PC-9 (cell line): ENCODE measurements around the gene SNX32. TPM values are rescaled to one million over a fixed set of nuclear protein-coding genes. Genes with fewer than 3 reads are reported as not detected.

ENCODE experiments used
- BruUV-seq: library from RNA; stranded (reverse); fragments of 400-500 nt; replicated peaks from 2 replicates; lab custom pipeline; 2021; lab: Mats Ljungman, UMichigan
- CTCF ChIA-PET: fragments of 300-600 bp; sonication (Branson Sonifier 250); formaldehyde crosslinking; loops from one replicate; lab custom pipeline; 2022; ENCODE audit warnings: antibody characterized with exemption; lab: Charles Lee
- POLR2A ChIA-PET: fragments of 300-600 bp; sonication (Branson Sonifier 250); formaldehyde crosslinking; loops from one replicate; lab custom pipeline; 2022; ENCODE audit warnings: antibody characterized with exemption; ENCODE audit not compliant: unreplicated experiment; lab: Charles Lee
- DNase-seq, 2 experiments: peaks; one replicate each; pipeline versions ENCODE4 v3.0.0 to v3.0.0-alpha.2; 2015 to 2022; ENCODE audit warnings: mixed read lengths in 1 of 2
- H2AFZ ChIP-seq: fragments of 200-600 bp; sonication (generic); 2 replicates; pipeline ENCODE4 v1.8.1; 2017; ENCODE audit warnings: antibody characterized with exemption
- H3F3A ChIP-seq: fragments of 200-600 bp; sonication (generic); 2 replicates; pipeline ENCODE4 v1.8.1; 2017; ENCODE audit warnings: antibody characterized with exemption, mild to moderate bottlenecking, low read depth; ENCODE audit not compliant: insufficient read depth
- H3K27ac ChIP-seq: fragments of 200-600 bp; sonication (generic); 2 replicates; pipeline ENCODE4 v1.6.1; 2016; ENCODE audit warnings: mixed run types
- H3K27me3 ChIP-seq: fragments of 200-600 bp; sonication (generic); 2 replicates; pipeline ENCODE4 v1.6.1; 2016; ENCODE audit warnings: low read depth, mixed run types; ENCODE audit not compliant: insufficient read depth
- H3K36me3 ChIP-seq: fragments of 200-600 bp; sonication (generic); 2 replicates; pipeline ENCODE4 v1.6.1; 2016; ENCODE audit warnings: low read depth, mixed run types
- H3K4me1 ChIP-seq: fragments of 200-600 bp; sonication (generic); replicated peaks from 2 replicates; pipeline ENCODE4 v1.6.1; 2016; ENCODE audit warnings: mixed run types; ENCODE audit not compliant: insufficient read depth
- H3K4me2 ChIP-seq: fragments of 200-600 bp; sonication (generic); 2 replicates; pipeline ENCODE4 v1.6.1; 2017; ENCODE audit warnings: mixed run types
- H3K4me3 ChIP-seq: fragments of 200-600 bp; sonication (generic); 2 replicates; pipeline ENCODE4 v1.6.1; 2016; ENCODE audit warnings: mixed run types
- H3K79me2 ChIP-seq: fragments of 200-600 bp; sonication (generic); 2 replicates; pipeline ENCODE4 v1.6.1; 2017; ENCODE audit warnings: low read depth, mixed run types
- H3K9me2 ChIP-seq: fragments of 200-600 bp; sonication (generic); 2 replicates; pipeline ENCODE4 v1.8.1; 2017; ENCODE audit warnings: mild to moderate bottlenecking; ENCODE audit not compliant: insufficient read depth
- H3K9me3 ChIP-seq: fragments of 200-600 bp; sonication (generic); 2 replicates; pipeline ENCODE4 v1.8.1; 2016; ENCODE audit warnings: low read depth; ENCODE audit not compliant: insufficient read depth
- H4K20me1 ChIP-seq: fragments of 200-600 bp; sonication (generic); 2 replicates; pipeline ENCODE4 v1.8.1; 2017; ENCODE audit not compliant: insufficient read depth
- CTCF ChIP-seq: fragments of 200-600 bp; sonication (generic); conservative IDR thresholded peaks from 2 replicates; pipeline ENCODE4 v1.6.1; 2017; ENCODE audit warnings: mixed run types, antibody characterized with exemption, mild to moderate bottlenecking, moderate library complexity
- EZH2 ChIP-seq: fragments of 200-600 bp; sonication (generic); IDR thresholded peaks from 2 replicates; pipeline ENCODE4 v1.8.0; 2017; ENCODE audit warnings: antibody characterized with exemption, low read depth
- intact Hi-C: fragments of 100-400 bp; cut with micrococcal nuclease; formaldehyde crosslinking; loops from one replicate; pipeline ENCODE4 v1.10.0; 2022; ENCODE audit not compliant: unreplicated experiment
- total RNA-seq: library from RNA; stranded (reverse); gene quantifications from 2 replicates; pipeline ENCODE4 v1.2.3, GENCODE V29; 2021

The SNX32 gene
- total RNA-seq, 1 experiment from 2014 or later = not detected

DNA sequence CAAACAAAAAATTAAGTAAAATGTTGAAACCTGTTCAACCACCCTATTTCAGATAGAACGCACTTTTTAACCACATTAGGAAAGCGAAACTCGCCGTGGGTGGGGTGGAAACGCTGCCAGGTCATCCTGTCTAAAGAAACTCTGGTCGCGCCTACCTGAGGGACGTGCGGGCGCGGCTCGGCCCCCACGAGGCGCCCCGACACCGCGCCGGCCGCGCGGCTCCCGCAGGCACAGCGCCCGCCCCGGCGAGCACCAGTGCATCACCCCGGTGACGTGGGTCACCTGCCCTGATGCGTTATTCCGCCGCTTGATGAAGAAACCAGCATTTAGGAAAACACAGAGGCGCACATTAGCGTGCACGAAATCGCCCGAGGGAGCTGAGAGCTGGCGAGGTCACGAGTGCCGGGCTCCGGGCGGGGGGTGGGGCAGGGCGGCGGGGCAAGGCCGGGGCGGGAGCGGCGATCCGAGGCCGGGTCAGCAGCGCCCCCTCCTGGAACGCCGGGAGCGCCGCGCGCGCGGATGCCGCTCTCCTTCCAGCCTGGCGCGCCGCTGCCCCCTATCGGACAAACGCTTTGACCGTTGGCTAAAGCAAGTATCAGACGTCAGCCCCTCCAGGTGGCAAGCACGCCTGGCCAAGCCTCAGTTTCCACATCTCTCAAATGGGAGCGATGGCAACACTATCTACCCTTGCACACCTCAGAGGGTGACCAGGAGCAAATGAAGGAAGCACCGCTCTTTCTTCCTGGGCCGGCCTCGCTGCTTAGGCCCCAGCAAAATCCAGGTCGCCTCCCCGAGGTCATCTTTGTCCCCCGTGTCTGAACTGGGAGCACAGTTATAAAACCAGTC, 15.7 kb upstream of the SNX32 start:
- Histone ChIP-seq H3K27me3 (no peaks in the 10 kb centered on the region), H3K27ac (peak overlapping the region; percentile 55), H2AFZ (peak overlapping the region; percentile 84), H3F3A (peaks cover 7% of the 10 kb centered on the region), H3K4me2 (peak overlapping the region; percentile 83), H3K4me1 (peaks cover 8% of the 10 kb centered on the region; the same call in 1 of the 2 replicates), H3K9me3 (no peaks in the 10 kb centered on the region), H3K4me3 (peak overlapping the region; percentile 70), H3K9me2 (no peaks in the 10 kb centered on the region), H3K79me2 (no peaks in the 10 kb centered on the region), H4K20me1 (no peaks in the 10 kb centered on the region), H3K36me3 (no peaks in the 10 kb centered on the region)
- TF ChIP-seq EZH2 (no peak), CTCF (peak; percentile 96)
- CTCF ChIA-PET = interaction anchor here (1.6 to 2.7 kb wide), 2 partner anchors 39 to 106 kb away, joined by 10 to 16 read pairs; partner anchors contain the start of gene KAT5
- DNase-seq = peak; percentile 71 to 95
- intact Hi-C loops = loop anchor here (1.0 to 5.0 kb wide), 5 partner anchors 38 to 181 kb away; partner anchors contain the start of genes AP5B1 and SIPA1
- no TSS peak for BruUV-seq
- POLR2A ChIA-PET = interaction anchor here (0.6 to 0.7 kb wide), 4 partner anchors 40 to 154 kb away, joined by 3 to 10 read pairs (median 8); no protein-coding TSS in a partner anchor

DNA sequence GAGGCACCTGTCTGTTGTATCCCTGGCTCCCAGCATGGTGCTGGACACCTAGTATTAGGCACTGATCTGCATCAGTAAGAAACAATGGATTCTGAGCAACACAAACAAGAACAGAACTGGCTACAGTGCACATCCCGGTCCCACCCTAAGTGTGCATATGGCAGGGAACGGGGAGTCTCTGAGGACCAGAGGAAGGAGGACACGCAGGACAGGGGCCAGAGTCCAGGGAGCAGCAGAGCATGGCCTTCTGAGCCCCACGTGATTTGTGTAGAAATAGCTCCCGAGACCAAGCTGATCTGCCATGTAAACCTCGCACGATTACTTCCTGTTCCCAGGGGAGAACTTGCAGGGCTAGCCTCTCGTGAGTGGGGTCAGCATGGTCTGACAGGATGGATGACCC, 12.7 kb upstream of the SNX32 start:
- H3K4me1 ChIP-seq = peaks cover 8% of the 10 kb centered on the region; the same call in 1 of the 2 replicates
- H3K4me3 ChIP-seq = no peak overlapping the region
- no peak for TF ChIP-seq CTCF
- H3K27me3 ChIP-seq = no peaks in the 10 kb centered on the region
- H2AFZ ChIP-seq = no peak overlapping the region
- POLR2A ChIA-PET = no interaction called here
- no TSS peak for BruUV-seq
- CTCF ChIA-PET = no interaction called here
- H3K36me3 ChIP-seq = no peaks in the 10 kb centered on the region
- no peaks in the 10 kb centered on the region for H4K20me1 ChIP-seq
- DNase-seq = no peak
- no peak overlapping the region for H3K4me2 ChIP-seq
- intact Hi-C loops = no loop called here
- H3F3A ChIP-seq = peaks cover 7% of the 10 kb centered on the region
- no peaks in the 10 kb centered on the region for H3K9me2 ChIP-seq
- H3K9me3 ChIP-seq = no peaks in the 10 kb centered on the region
- no peak overlapping the region for H3K27ac ChIP-seq
- H3K79me2 ChIP-seq = no peaks in the 10 kb centered on the region

- intact Hi-C loops = no loop called here
- no peak for DNase-seq
- no peaks in the 10 kb centered on the region for H3K79me2 ChIP-seq
- no peak overlapping the region for H2AFZ ChIP-seq
- TF ChIP-seq CTCF (no peak), EZH2 (no peak)
- no peaks in the 10 kb centered on the region for H3K27me3 ChIP-seq
- ChIA-PET POLR2A (interaction anchor here (0.6 kb wide), 2 partner anchors 64 to 111 kb away, joined by 3 to 10 read pairs; no protein-coding TSS in a partner anchor), CTCF (interaction anchor here (0.7 kb wide), 2 partner anchors 47 to 710 kb away, joined by 6 to 10 read pairs; no protein-coding TSS in a partner anchor)
- H3K4me1 ChIP-seq = no peaks in the 10 kb centered on the region
- H3K4me2 ChIP-seq = no peak overlapping the region
- BruUV-seq = no TSS peak
- no peaks in the 10 kb centered on the region for H3F3A ChIP-seq
- no peaks in the 10 kb centered on the region for H3K36me3 ChIP-seq
- no peak overlapping the region for H3K4me3 ChIP-seq
- H3K9me2 ChIP-seq = no peaks in the 10 kb centered on the region
- H4K20me1 ChIP-seq = no peaks in the 10 kb centered on the region
- H3K27ac ChIP-seq = no peak overlapping the region
- H3K9me3 ChIP-seq = no peaks in the 10 kb centered on the region
Measured at GRCh38 chr11:65822776-65823528, 10.8 kb upstream of the SNX32 start.
